HG02884 (cell line): ENCODE data around the gene POLR2E.

Experiments used
- ATAC-seq: cut with Tn5 transposase; IDR thresholded peaks from one replicate; pipeline ENCODE4 v1.9.1; 2021; ENCODE audit warnings: mild to moderate bottlenecking, moderate library complexity; ENCODE audit not compliant: unreplicated experiment

The POLR2E gene

GRCh38 chr19:1082165-1082927 lies 12.8 kb downstream of the POLR2E start:
- ATAC-seq: no peak

GRCh38 chr19:1081301-1082164 lies 13.6 kb downstream of the POLR2E start:
- no peak for ATAC-seq

GRCh38 chr19:1080360-1081161 lies 14.6 kb downstream of the POLR2E start:
- ATAC-seq: no peak

GRCh38 chr19:1079566-1080111 lies 15.5 kb downstream of the POLR2E start:
- no peak for ATAC-seq

GRCh38 chr19:1076951-1077350 lies 18.2 kb downstream of the POLR2E start:
- peak; percentile 69 for ATAC-seq

- no peak for ATAC-seq
Measured at GRCh38 chr19:1076046-1076386, 19.2 kb downstream of the POLR2E start.

- no peak for ATAC-seq
Measured at GRCh38 chr19:1074544-1075283, 20.5 kb downstream of the POLR2E start.

- no peak for ATAC-seq
Measured at GRCh38 chr19:1073956-1074517, 21.1 kb downstream of the POLR2E start.

GRCh38 chr19:1073063-1073955 lies 21.9 kb downstream of the POLR2E start:
- ATAC-seq: no peak

- ATAC-seq: no peak
Measured at GRCh38 chr19:1072371-1073015, 22.7 kb downstream of the POLR2E start.

GRCh38 chr19:1070931-1071791 lies 24.0 kb downstream of the POLR2E start:
- ATAC-seq: no peak

- ATAC-seq: no peak
Measured at GRCh38 chr19:1070576-1070930, 24.6 kb downstream of the POLR2E start.

- no peak for ATAC-seq
Measured at GRCh38 chr19:1069009-1069779, 26.0 kb downstream of the POLR2E start.

GRCh38 chr19:1068009-1069001 lies 26.9 kb downstream of the POLR2E start:
- ATAC-seq: no peak

GRCh38 chr19:1067341-1067957 lies 27.7 kb downstream of the POLR2E start:
- ATAC-seq: no peak
